ENCODE measurements around the gene MED16.
"Not testable (repeated sequence)": the region's sequence is repeated elsewhere in the genome, so short reads cannot be mapped to it uniquely, and the experiment has no call there.

DNA sequence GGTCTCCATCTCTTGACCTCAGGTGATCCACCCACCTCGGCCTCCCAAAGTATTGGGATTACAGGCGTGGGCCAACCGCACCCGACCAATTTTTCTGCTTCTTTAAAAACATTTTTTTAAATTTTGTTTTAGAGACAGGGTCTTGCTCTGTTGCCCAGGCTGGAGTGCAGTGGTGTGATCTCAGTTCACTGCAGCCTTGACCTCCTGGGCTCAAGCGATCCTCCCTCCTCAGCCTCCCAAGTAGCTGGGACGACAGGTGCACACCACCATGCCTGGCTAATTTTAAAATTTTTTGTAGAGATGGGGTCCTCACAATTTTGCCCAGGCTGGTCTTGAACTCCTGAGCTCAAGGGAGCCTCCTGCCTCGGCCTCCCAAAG lies 50.2 kb downstream of the MED16 start:
- TF ChIP-seq, protein P1, sequence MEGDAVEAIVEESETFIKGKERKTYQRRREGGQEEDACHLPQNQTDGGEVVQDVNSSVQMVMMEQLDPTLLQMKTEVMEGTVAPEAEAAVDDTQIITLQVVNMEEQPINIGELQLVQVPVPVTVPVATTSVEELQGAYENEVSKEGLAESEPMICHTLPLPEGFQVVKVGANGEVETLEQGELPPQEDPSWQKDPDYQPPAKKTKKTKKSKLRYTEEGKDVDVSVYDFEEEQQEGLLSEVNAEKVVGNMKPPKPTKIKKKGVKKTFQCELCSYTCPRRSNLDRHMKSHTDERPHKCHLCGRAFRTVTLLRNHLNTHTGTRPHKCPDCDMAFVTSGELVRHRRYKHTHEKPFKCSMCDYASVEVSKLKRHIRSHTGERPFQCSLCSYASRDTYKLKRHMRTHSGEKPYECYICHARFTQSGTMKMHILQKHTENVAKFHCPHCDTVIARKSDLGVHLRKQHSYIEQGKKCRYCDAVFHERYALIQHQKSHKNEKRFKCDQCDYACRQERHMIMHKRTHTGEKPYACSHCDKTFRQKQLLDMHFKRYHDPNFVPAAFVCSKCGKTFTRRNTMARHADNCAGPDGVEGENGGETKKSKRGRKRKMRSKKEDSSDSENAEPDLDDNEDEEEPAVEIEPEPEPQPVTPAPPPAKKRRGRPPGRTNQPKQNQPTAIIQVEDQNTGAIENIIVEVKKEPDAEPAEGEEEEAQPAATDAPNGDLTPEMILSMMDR (IDR thresholded peaks at IDR 0.05; ENCODE audit: borderline replicate concordance, extremely low read depth, low read length, poor library complexity, severe bottlenecking) = not testable (repeated sequence)
- not testable (repeated sequence) for TF ChIP-seq EZH2 (IDR thresholded peaks at IDR 0.05; ENCODE audit: borderline replicate concordance, low read depth, low read length, severe bottlenecking)
